Memory B cell (primary cell): ENCODE results near the gene DSTN.
"Not testable (repeated sequence)": the region's sequence is repeated elsewhere in the genome, so short reads cannot be mapped to it uniquely, and the experiment has no call there.

Experiments used
- ATAC-seq: fragments of 150-1000 bp; cut with Tn5 transposase; 2 replicates; pipeline ENCODE4 v1.10.0; 2021; ENCODE audit warnings: low read depth, mild to moderate bottlenecking, moderate library complexity
- DNase-seq, 2 donors: peaks; one replicate each; pipeline ENCODE4 v3.0.0; 2022; ENCODE audit warnings: low spot score in 2 of 2
- H3K27ac Mint-ChIP-seq: one replicate; pipeline ENCODE4 v1.8.0; 2022; ENCODE audit warnings: mild to moderate bottlenecking, moderate library complexity, mixed read lengths
- H3K27me3 Mint-ChIP-seq: one replicate; pipeline ENCODE4 v1.8.0; 2022; ENCODE audit warnings: mixed read lengths
- H3K36me3 Mint-ChIP-seq: one replicate; pipeline ENCODE4 v1.8.0; 2022; ENCODE audit warnings: mild to moderate bottlenecking, mixed read lengths
- H3K4me1 Mint-ChIP-seq: one replicate; pipeline ENCODE4 v1.8.0; 2022; ENCODE audit warnings: mixed read lengths
- H3K4me3 Mint-ChIP-seq: one replicate; pipeline ENCODE4 v1.8.0; 2022; ENCODE audit warnings: mild to moderate bottlenecking, moderate library complexity, mixed read lengths
- H3K9me3 Mint-ChIP-seq: one replicate; pipeline ENCODE4 v1.8.0; 2022; ENCODE audit warnings: mixed read lengths

DSTN gene

GRCh38 chr20:17653835-17654648 lies 84.2 kb downstream of the DSTN start:
- peaks cover 11% of the 10 kb centered on the region for H3K36me3 Mint-ChIP-seq
- no peaks in the 10 kb centered on the region for H3K4me1 Mint-ChIP-seq
- H3K4me3 Mint-ChIP-seq = no peak overlapping the region
- ATAC-seq = no peak
- H3K9me3 Mint-ChIP-seq = peaks cover 3% of the 10 kb centered on the region
- no peak overlapping the region for H3K27ac Mint-ChIP-seq
- no peak for DNase-seq
- no peaks in the 10 kb centered on the region for H3K27me3 Mint-ChIP-seq

GRCh38 chr20:17654649-17655285 lies 84.9 kb downstream of the DSTN start:
- Mint-ChIP-seq H3K9me3 (peaks cover 3% of the 10 kb centered on the region), H3K4me1 (no peaks in the 10 kb centered on the region), H3K36me3 (peaks cover 13% of the 10 kb centered on the region), H3K27ac (no peak overlapping the region), H3K27me3 (no peaks in the 10 kb centered on the region), H3K4me3 (no peak overlapping the region)
- ATAC-seq (no peak), DNase-seq (no peak)

GRCh38 chr20:17655286-17655651 lies 85.4 kb downstream of the DSTN start:
- Mint-ChIP-seq H3K4me1 (no peaks in the 10 kb centered on the region), H3K27ac (no peak overlapping the region), H3K9me3 (peaks cover 3% of the 10 kb centered on the region), H3K27me3 (no peaks in the 10 kb centered on the region), H3K36me3 (peaks cover 15% of the 10 kb centered on the region), H3K4me3 (no peak overlapping the region)
- DNase-seq (no peak), ATAC-seq (no peak)

GRCh38 chr20:17655865-17656479 lies 86.1 kb downstream of the DSTN start:
- no peaks in the 10 kb centered on the region for H3K27me3 Mint-ChIP-seq
- H3K36me3 Mint-ChIP-seq = peaks cover 15% of the 10 kb centered on the region
- no peak for DNase-seq
- ATAC-seq = no peak
- H3K4me3 Mint-ChIP-seq = no peak overlapping the region
- H3K9me3 Mint-ChIP-seq = peaks cover 3% of the 10 kb centered on the region
- H3K4me1 Mint-ChIP-seq = no peaks in the 10 kb centered on the region
- H3K27ac Mint-ChIP-seq = no peak overlapping the region

GRCh38 chr20:17657079-17657825 lies 87.4 kb downstream of the DSTN start:
- ATAC-seq (no peak), DNase-seq (no peak)
- Mint-ChIP-seq H3K4me1 (no peaks in the 10 kb centered on the region), H3K4me3 (no peak overlapping the region), H3K27me3 (no peaks in the 10 kb centered on the region), H3K36me3 (peaks cover 15% of the 10 kb centered on the region), H3K27ac (no peak overlapping the region), H3K9me3 (peaks cover 3% of the 10 kb centered on the region)

- Mint-ChIP-seq H3K27me3 (no peaks in the 10 kb centered on the region), H3K4me1 (no peaks in the 10 kb centered on the region), H3K9me3 (peaks cover 3% of the 10 kb centered on the region), H3K36me3 (peaks cover 15% of the 10 kb centered on the region), H3K4me3 (no peak overlapping the region), H3K27ac (no peak overlapping the region)
- DNase-seq (no peak), ATAC-seq (no peak)
These were observed 88.2 kb downstream of the DSTN start for GRCh38 chr20:17657898-17658647.

GRCh38 chr20:17658648-17658993 lies 88.7 kb downstream of the DSTN start:
- ATAC-seq (no peak), DNase-seq (no peak)
- Mint-ChIP-seq H3K36me3 (peaks cover 15% of the 10 kb centered on the region), H3K4me3 (no peak overlapping the region), H3K4me1 (no peaks in the 10 kb centered on the region), H3K27ac (no peak overlapping the region), H3K27me3 (no peaks in the 10 kb centered on the region), H3K9me3 (peaks cover 3% of the 10 kb centered on the region)

- not testable (repeated sequence) for H3K4me3 Mint-ChIP-seq, H3K27me3 Mint-ChIP-seq, H3K27ac Mint-ChIP-seq, DNase-seq, ATAC-seq, H3K9me3 Mint-ChIP-seq, H3K4me1 Mint-ChIP-seq
- H3K36me3 Mint-ChIP-seq = peaks cover 15% of the 10 kb centered on the region
These were observed 89.5 kb downstream of the DSTN start for GRCh38 chr20:17659344-17659743.
